NCI-H1048 (cell line): ENCODE results near the gene FRYL.
"Not testable (repeated sequence)": the region's sequence is repeated elsewhere in the genome, so short reads cannot be mapped to it uniquely, and the experiment has no call there.

Source experiments
- DNase-seq: peaks from one replicate; lab custom pipeline; 2025; lab: John Stamatoyannopoulos, UW

Gene FRYL

DNA sequence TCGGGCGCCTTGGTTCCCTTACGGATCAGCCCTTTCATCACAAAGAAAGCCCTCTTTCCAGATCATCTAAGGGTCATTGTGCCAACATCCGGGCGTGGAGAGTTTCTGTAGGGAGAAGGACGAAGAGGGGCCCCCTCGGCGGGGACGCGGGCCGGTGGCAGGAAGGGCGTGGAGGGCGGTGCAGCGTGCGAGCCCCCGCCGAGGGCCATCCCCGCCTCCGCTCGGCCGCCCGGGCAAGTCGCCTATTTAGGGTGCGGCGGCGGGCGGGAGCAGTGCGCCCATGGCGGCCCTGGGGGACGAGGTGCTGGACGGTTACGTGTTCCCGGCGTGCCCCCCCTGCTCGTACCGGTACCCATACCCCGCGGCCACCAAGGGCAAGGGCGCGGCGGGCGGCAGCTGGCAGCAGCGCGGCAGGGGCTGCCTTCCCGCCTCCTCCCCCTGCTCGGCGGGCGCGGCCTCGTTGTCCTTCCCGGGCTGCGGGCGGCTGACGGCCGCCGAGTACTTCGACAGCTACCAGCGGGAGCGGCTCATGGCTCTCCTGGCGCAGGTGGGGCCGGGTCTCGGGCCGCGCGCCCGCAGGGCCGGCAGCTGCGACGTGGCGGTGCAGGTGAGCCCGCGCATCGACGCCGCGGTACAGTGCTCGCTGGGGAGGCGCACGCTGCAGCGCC, 289.9 kb downstream of the FRYL start, which contains the start of gene ZAR1:
ZAR1 (plus strand) TSS at position 241 of the 668 bp plus-strand sequence; CDS start at position 281, 40 bp downstream.
- DNase-seq = no peak

GRCh38 chr4:48489683-48490011, 290.4 kb downstream of the FRYL start:
- DNase-seq = no peak

DNA sequence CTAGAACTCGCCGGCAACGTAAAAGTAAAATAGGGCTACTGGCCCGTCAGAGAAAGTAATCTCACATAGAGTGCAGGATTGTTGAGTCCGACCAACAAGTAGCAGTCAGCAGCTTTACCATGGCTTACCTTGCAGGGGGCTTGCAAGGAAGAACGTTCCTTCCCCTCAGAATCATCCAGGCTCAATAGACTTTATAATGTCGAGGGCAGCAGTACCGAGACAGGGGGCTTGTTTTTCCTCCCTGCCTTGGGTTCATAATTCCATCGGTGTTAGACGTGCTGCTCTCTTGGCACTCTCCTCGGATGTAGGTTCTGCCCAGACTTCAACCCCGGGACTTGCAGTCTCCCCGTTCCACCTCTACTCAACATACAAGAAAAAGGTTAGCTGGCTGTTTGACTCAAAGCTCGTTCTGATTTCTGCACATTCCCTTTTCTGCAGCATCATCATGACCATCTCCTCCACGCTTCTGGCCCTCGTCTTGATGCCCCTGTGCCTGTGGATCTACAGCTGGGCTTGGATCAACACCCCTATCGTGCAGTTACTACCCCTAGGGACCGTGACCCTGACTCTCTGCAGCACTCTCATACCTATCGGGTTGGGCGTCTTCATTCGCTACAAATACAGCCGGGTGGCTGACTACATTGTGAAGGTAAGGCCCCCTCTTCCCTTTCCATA, 295.4 kb downstream of the FRYL start:
- no peak for DNase-seq

GRCh38 chr4:48483777-48484493, 296.1 kb downstream of the FRYL start:
- DNase-seq = no peak

DNA sequence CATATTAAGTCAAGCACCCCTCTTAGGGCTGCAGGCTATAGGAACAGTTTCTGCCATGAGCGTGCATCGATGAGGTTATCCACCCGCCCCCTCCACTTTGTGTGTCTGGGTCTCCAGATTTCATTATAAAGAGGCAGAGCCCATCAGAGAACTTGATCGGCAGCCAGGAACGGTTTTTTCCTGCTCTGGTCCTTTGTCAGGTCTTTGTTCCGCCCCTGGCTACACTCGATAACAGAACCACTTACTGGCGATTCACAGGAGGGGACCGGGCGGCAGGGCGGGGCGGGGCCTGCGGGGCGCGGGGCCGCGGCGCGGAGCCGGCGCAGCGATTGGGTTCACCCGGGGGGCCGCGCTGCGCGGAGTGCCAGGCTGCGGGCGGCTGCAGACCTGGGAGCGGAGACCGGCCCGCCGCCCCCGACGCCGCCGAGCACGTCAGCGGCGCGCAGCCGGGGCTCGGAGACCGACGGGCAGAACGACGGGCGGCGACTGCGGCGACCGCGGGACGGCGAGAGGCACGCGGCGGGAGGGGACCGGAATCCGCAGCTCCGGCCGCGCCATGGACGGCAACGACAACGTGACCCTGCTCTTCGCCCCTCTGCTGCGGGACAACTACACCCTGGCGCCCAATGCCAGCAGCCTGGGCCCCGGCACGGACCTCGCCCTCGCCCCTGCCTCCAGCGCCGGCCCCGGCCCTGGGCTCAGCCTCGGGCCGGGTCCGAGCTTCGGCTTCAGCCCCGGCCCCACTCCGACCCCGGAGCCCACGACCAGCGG, 296.9 kb downstream of the FRYL start, which contains the start of gene SLC10A4:
SLC10A4 (plus strand) TSS at position 338 of the 771 bp plus-strand sequence; CDS start at position 557, 219 bp downstream.
- DNase-seq = no peak

DNA sequence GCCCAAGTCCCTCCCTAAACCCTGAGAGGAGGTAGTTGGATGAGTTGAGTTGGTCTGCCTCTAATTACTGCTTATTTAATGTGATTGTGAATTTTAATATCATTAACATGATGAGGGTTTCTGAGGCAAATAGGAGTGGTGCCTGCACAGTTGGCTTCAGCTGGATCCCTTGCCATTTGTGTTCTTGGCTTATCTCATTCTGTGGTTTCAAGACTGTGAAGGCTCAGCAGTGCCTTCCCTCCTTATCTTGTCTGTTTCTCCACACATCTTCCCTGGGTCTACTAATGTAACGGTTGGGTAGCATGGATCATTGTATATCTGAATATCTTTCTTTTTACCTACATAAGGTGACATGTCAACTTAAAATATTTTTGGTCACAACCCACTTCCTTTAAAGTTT, 298.5 kb downstream of the FRYL start:
- DNase-seq = no peak

DNA sequence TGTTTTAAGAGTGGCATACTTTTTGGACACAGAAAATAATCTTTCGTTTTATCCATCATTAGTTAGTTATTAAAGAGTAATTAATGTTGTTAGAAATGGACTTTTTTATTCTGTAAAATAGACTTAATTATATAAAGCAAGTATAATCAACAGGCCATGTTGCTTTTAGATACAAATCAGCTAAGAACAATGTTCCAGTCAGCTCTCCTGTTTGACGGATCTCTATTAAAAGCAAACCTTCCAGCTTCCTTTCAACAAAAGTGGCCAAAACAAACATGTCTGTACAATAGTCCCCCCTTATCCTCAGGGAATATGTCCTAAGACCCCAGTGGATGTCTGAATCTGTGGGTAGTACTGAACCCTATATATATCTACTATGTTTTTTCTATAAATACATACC, 301.8 kb downstream of the FRYL start:
- DNase-seq = no peak

DNA sequence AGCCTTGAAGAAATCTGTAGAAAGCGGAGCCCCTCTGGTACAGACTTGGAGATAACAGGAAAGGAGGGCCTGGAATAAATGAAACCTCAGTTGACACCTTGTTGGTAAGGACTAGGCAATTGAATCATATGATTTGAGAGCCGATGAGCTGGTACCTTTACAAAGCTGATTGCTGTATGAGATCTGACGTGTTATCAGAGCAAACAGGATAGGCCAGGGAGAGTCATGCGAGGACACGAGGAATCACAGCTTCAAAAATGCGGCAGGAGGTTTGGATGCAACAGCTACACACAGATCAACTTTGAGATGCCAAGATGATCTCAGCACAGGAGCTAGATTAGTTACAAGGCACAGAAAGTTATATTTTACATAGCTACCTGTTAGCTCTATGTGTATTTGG, 304.3 kb downstream of the FRYL start:
- DNase-seq = no peak

DNA sequence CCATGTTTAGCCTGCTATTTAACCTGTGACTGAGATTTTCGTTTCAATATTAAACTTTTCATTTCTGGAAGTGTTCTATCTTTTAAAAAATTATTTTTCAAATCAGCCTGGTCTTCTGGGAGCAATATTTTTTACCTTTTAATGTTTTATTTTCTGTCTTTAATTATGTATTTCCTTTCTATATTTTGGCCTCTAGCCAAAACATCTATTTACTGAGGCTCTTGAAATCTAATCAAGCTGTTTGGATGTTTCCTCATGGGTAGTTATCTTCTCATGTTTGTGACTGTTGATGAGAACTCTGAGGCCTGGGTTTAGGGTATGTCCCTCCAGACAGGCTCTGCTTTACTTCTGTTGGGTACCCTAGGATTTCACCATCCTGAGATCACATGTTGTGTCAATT, 307.3 kb downstream of the FRYL start:
- no peak for DNase-seq

GRCh38 chr4:48470570-48470969, 309.5 kb downstream of the FRYL start:
- no peak for DNase-seq

- no peak for DNase-seq
Observed at GRCh38 chr4:48470137-48470536, 309.9 kb downstream of the FRYL start.

GRCh38 chr4:48467891-48468290, 312.2 kb downstream of the FRYL start:
- no peak for DNase-seq

DNA sequence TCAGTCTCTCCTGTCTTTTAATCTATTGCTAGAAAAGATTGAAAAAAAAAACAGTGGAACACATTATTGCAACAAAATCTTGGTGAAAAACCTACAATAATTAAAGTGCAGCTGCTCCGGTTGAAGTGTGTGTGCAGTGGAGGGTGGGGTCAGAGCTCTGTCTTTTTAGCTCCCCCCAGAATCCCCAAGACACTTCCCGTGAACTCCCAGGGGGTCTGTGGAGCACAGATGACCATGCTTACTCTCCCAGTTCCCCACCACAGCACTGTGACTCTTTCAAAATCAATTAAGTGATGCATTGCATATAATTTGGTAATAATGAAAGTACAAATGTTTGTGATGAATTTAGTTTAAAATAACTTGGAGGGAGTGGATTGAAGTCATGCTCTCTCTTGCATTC, 312.6 kb downstream of the FRYL start:
- DNase-seq = no peak

- no peak for DNase-seq
Observed at GRCh38 chr4:48462363-48462762, 317.7 kb downstream of the FRYL start.

DNA sequence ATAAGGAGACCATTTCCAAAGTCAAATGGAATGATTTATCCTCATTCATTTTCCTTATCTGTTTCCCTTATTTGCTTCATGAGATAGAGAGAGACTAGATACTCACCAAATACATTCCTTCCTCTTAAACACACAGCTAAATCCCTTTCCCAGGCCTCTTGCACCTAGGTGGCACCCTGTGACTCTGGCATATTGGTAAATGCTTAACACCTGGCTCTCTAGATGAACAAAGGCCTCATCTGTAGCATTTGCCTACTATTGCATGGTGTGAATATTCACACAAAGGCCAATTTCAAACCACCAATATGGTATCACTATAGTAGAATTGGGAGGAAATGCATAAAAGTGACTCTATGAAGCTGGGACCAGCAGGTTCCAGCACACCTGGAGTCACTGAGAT, 319.1 kb downstream of the FRYL start:
- DNase-seq = no peak

- DNase-seq = no peak
Observed at GRCh38 chr4:48454591-48454990, 325.5 kb downstream of the FRYL start.

- DNase-seq = not testable (repeated sequence)
Observed at GRCh38 chr4:48451656-48452055, 328.4 kb downstream of the FRYL start.

DNA sequence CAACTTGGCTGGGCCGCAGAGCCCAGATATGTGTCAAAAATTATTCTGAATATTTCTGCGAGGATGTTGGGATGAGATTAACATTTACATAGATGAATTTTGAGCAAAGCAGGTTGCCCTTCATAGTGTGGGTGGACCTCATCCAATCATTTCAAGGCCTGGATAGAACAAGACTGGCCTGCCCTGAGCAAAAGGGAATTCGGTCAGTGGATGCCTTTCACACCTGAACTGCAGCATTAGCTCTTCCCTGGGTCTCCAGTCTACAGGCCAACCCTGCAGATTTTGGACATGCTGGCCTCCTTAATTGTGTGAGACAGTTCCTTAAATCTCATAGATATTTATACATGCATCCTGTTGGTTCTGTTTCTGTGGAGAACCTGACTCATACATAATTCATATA, 329.3 kb downstream of the FRYL start:
- no peak for DNase-seq

DNA sequence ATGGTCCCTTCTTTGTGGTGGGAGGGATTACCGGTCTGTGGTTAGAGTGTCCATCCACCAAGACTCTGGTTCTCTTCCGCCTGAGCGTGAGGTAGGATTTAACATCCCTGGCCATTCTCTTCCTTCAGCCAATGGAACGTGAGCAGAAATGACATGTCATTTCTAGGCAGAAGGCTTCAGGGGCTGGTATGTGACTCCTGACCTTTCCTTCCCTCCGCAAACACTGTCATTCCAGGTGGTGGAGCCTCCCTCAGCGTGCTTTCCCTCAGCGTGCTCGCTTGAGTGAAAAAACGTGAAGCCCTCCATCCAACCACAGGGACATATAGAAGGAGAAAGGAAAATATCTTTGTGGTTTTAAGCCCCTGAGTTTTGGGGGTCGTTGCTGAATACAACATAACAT, 330.9 kb downstream of the FRYL start:
- no peak for DNase-seq
